IMR-90 (cell line): Measurements from ENCODE around the gene RRP8. TPM values are rescaled to one million over a fixed set of nuclear protein-coding genes. Genes with fewer than 3 reads are reported as not detected.

ENCODE experiments used
- ATAC-seq: fragments of 200-7000 bp; cut with Tn5 transposase; 2 replicates; pipeline ENCODE4 v1.9.1; 2020; ENCODE audit warnings: low read depth, mild to moderate bottlenecking, moderate library complexity
- BruUV-seq: library from RNA; stranded (reverse); fragments of 400-500 nt; replicated peaks from 2 replicates; lab custom pipeline; 2021; lab: Mats Ljungman, UMichigan
- CTCF ChIA-PET: fragments of 300-600 bp; formaldehyde crosslinking; extraction: SDS; loops from one replicate; lab custom pipeline; 2021; ENCODE audit warnings: antibody characterized with exemption; lab: Yijun Ruan, JAX
- POLR2A ChIA-PET: fragments of 300-600 bp; sonication (Branson Sonifier 250); formaldehyde crosslinking; loops from one replicate; lab custom pipeline; 2022; ENCODE audit warnings: antibody characterized with exemption; ENCODE audit not compliant: unreplicated experiment; lab: Charles Lee
- DNase-seq: peaks from one replicate; pipeline ENCODE4 v3.0.0; 2013
- H2AFZ ChIP-seq: replicated peaks from 2 replicates; pipeline ENCODE3; 2013; ENCODE audit warnings: low read length, mild to moderate bottlenecking; ENCODE audit not compliant: poor library complexity
- H2AK5ac ChIP-seq: 2 replicates; pipeline ENCODE4 v1.6.1; 2013; ENCODE audit warnings: low read depth, low read length, inconsistent platforms
- H2AK9ac ChIP-seq: replicated peaks from 2 replicates; pipeline ENCODE3; 2013; ENCODE audit warnings: mild to moderate bottlenecking, low read depth, low read length, moderate library complexity; ENCODE audit not compliant: poor library complexity
- H2BK120ac ChIP-seq: 2 replicates; pipeline ENCODE4 v1.6.1; 2013; ENCODE audit warnings: low read depth, low read length, inconsistent platforms
- H2BK15ac ChIP-seq: 3 replicates; pipeline ENCODE4 v1.6.1; 2013; ENCODE audit warnings: low read depth, low read length, inconsistent platforms
- H2BK20ac ChIP-seq: 2 replicates; pipeline ENCODE4 v1.6.1; 2013; ENCODE audit warnings: low read depth, mild to moderate bottlenecking, inconsistent platforms, low read length, moderate library complexity
- H2BK5ac ChIP-seq: 2 replicates; pipeline ENCODE4 v1.6.1; 2013; ENCODE audit warnings: mild to moderate bottlenecking, low read depth, low read length, inconsistent platforms; ENCODE audit not compliant: poor library complexity, severe bottlenecking
- H3K14ac ChIP-seq: replicated peaks from 2 replicates; pipeline ENCODE4 v1.6.1; 2013; ENCODE audit warnings: low read depth, low read length, inconsistent platforms
- H3K18ac ChIP-seq: 2 replicates; pipeline ENCODE4 v1.6.1; 2013; ENCODE audit warnings: low read depth, low read length, control low read depth
- H3K23ac ChIP-seq: 2 replicates; pipeline ENCODE4 v1.6.1; 2013; ENCODE audit warnings: low read depth, low read length, inconsistent platforms
- H3K27ac ChIP-seq: 2 replicates; pipeline ENCODE4 v1.5.1; 2013; ENCODE audit warnings: mild to moderate bottlenecking, control low read depth, low read length; ENCODE audit not compliant: insufficient read depth
- H3K27me3 ChIP-seq: 2 replicates; pipeline ENCODE4 v1.6.1; 2013; ENCODE audit warnings: low read length; ENCODE audit not compliant: control insufficient read depth, insufficient read depth
- H3K36me3 ChIP-seq: 2 replicates; pipeline ENCODE4 v1.6.1; 2013; ENCODE audit warnings: low read length, mixed read lengths; ENCODE audit not compliant: control insufficient read depth, insufficient read depth
- H3K4ac ChIP-seq: 2 replicates; pipeline ENCODE4 v1.6.1; 2013; ENCODE audit warnings: low read depth, low read length, inconsistent platforms
- H3K4me1 ChIP-seq: 2 replicates; pipeline ENCODE4 v1.6.1; 2013; ENCODE audit warnings: low read length, mixed read lengths; ENCODE audit not compliant: control insufficient read depth, insufficient read depth
- H3K4me2 ChIP-seq: 2 replicates; pipeline ENCODE4 v1.6.1; 2013; ENCODE audit warnings: low read depth, mild to moderate bottlenecking, control low read depth, low read length, moderate library complexity
- H3K4me3 ChIP-seq: 2 replicates; pipeline ENCODE4 v1.5.1; 2013; ENCODE audit warnings: low read depth, mild to moderate bottlenecking, control low read depth, low read length, moderate library complexity; ENCODE audit not compliant: insufficient read depth
- H3K56ac ChIP-seq: 2 replicates; pipeline ENCODE4 v1.6.1; 2013; ENCODE audit warnings: low read length, inconsistent platforms; ENCODE audit not compliant: insufficient read depth; ENCODE audit errors: extremely low read depth
- H3K79me1 ChIP-seq, 2 experiments: 2 replicates each; pipeline ENCODE4 v1.6.1; 2013; ENCODE audit warnings: low read length in 2 of 2, inconsistent platforms in 1 of 2, low read depth in 1 of 2
- H3K9ac ChIP-seq: 2 replicates; pipeline ENCODE4 v1.6.1; 2013; ENCODE audit warnings: low read depth, low read length, control low read depth
- H3K9me1 ChIP-seq: 2 replicates; pipeline ENCODE4 v1.6.1; 2013; ENCODE audit warnings: low read length, inconsistent platforms; ENCODE audit not compliant: insufficient read depth
- H3K9me3 ChIP-seq: 2 replicates; pipeline ENCODE4 v1.6.1; 2013; ENCODE audit warnings: low read length; ENCODE audit not compliant: control insufficient read depth, insufficient read depth
- H4K20me1 ChIP-seq: 2 replicates; pipeline ENCODE4 v1.6.1; 2013; ENCODE audit warnings: low read length, inconsistent platforms; ENCODE audit not compliant: insufficient read depth
- H4K5ac ChIP-seq: 2 replicates; pipeline ENCODE4 v1.6.1; 2013; ENCODE audit warnings: mild to moderate bottlenecking, low read depth, low read length, control low read depth
- H4K8ac ChIP-seq, 2 experiments: 2 replicates each; pipeline ENCODE4 v1.6.1; 2013; ENCODE audit warnings: low read depth in 2 of 2, low read length in 2 of 2, control low read depth in 1 of 2, inconsistent platforms in 1 of 2
- H4K91ac ChIP-seq: 2 replicates; pipeline ENCODE4 v1.6.1; 2013; ENCODE audit warnings: low read depth, low read length, inconsistent platforms; ENCODE audit not compliant: insufficient read depth
- BHLHE40 ChIP-seq: fragments of 150-350 bp; IDR thresholded peaks from 2 replicates; pipeline ENCODE4 v1.6.1; 2016; ENCODE audit warnings: mild to moderate bottlenecking, low read depth, low read length
- CEBPB ChIP-seq: IDR thresholded peaks from 2 replicates; pipeline ENCODE4 v1.6.1; 2012; ENCODE audit warnings: low read depth, low read length, improper control_type of control experiment
- CHD1 ChIP-seq: IDR thresholded peaks from 2 replicates; pipeline ENCODE4 v1.6.1; 2012; ENCODE audit warnings: low read depth, low read length, improper control_type of control experiment
- FOS ChIP-seq: fragments of 150-350 bp; IDR thresholded peaks from 2 replicates; pipeline ENCODE4 v1.6.1; 2016; ENCODE audit warnings: low read depth, low read length
- MAFK ChIP-seq: IDR thresholded peaks from 2 replicates; pipeline ENCODE4 v1.6.1; 2012; ENCODE audit warnings: low read depth, low read length, improper control_type of control experiment
- MAZ ChIP-seq: IDR thresholded peaks from 2 replicates; pipeline ENCODE4 v1.6.1; 2012; ENCODE audit warnings: low read depth, mild to moderate bottlenecking, low read length, improper control_type of control experiment, moderate library complexity, borderline replicate concordance
- MXI1 ChIP-seq: IDR thresholded peaks from 2 replicates; pipeline ENCODE4 v1.6.1; 2012; ENCODE audit warnings: low read depth, mild to moderate bottlenecking, low read length, moderate library complexity, borderline replicate concordance
- NFE2L2 ChIP-seq: fragments of 150-350 bp; IDR thresholded peaks from 2 replicates; pipeline ENCODE4 v1.6.1; 2016; ENCODE audit warnings: low read depth, mild to moderate bottlenecking, low read length
- POLR2A ChIP-seq: IDR thresholded peaks from 2 replicates; pipeline ENCODE4 v1.6.1; 2012; ENCODE audit warnings: mild to moderate bottlenecking, low read depth, low read length
- RAD21 ChIP-seq: IDR thresholded peaks from 2 replicates; pipeline ENCODE4 v1.6.1; 2012; ENCODE audit warnings: low read length, improper control_type of control experiment
- RCOR1 ChIP-seq: IDR thresholded peaks from 2 replicates; pipeline ENCODE4 v1.6.1; 2012; ENCODE audit warnings: mild to moderate bottlenecking, low read length, improper control_type of control experiment; ENCODE audit not compliant: insufficient replicate concordance
- RFX5 ChIP-seq: IDR thresholded peaks from 2 replicates; pipeline ENCODE4 v1.8.0; 2012; ENCODE audit warnings: low read depth, mild to moderate bottlenecking, low read length, moderate library complexity
- SMC3 ChIP-seq: fragments of 150-350 bp; IDR thresholded peaks from 2 replicates; pipeline ENCODE4 v1.6.1; 2016; ENCODE audit warnings: low read depth, mild to moderate bottlenecking, antibody characterized with exemption, low read length, moderate library complexity
- WGBS, 2 experiments: methylation state at CpG; one replicate each; pipeline versions ENCODE4 v1.1.5 to v1.1.7; 2013; ENCODE audit warnings: missing lambda C conversion rate in 2 of 2; ENCODE audit not compliant: insufficient read length in 1 of 2; ENCODE audit errors: extremely low coverage in 2 of 2; 5-methylcytosine and 5-hydroxymethylcytosine counted together
- dilution Hi-C: fragments of 300-500 bp; cut with HindIII; formaldehyde crosslinking; loops from one replicate; pipeline ENCODE4 v1.14.3; 2018; ENCODE audit warnings: low sequenced_read_pairs; ENCODE audit not compliant: unreplicated experiment
- in situ Hi-C: fragments of 300-500 bp; cut with MboI; formaldehyde crosslinking; loops from 3 replicates; pipeline ENCODE4 v1.14.3; 2019; ENCODE audit warnings: low sequenced_read_pairs, inconsistent platforms, mixed read lengths
- intact Hi-C: fragments of 100-400 bp; cut with micrococcal nuclease; formaldehyde crosslinking; loops from 2 replicates; pipeline ENCODE4 v1.10.0; 2022
- polyA plus RNA-seq, 3 experiments: library from polyadenylated mRNA; depleted of rRNA; stranded (reverse); fragments of >200 nt; gene quantifications; 2 replicates each; pipeline ENCODE4 v1.2.3, GENCODE V29; 2012; ENCODE audit warnings: low replicate concordance in 1 of 3
- total RNA-seq: library from RNA; depleted of rRNA; stranded (reverse); fragments of >200 nt; gene quantifications from 2 replicates; pipeline ENCODE4 v1.2.3, GENCODE V29; 2012
- TF ChIP-seq, protein P1 (sequence below): conservative IDR thresholded peaks from 2 replicates; pipeline ENCODE4 v1.5.1; 2012; ENCODE audit warnings: mild to moderate bottlenecking, low read depth, low read length, improper control_type of control experiment
- TF ChIP-seq, protein P2 (sequence below): fragments of 150-350 bp; IDR thresholded peaks from 2 replicates; pipeline ENCODE4 v1.6.1; 2017; ENCODE audit warnings: mild to moderate bottlenecking, antibody characterized with exemption, low read length, low read depth
- TF ChIP-seq, protein P3 (sequence below): fragments of 150-350 bp; IDR thresholded peaks from 2 replicates; pipeline ENCODE4 v1.6.1; 2016; ENCODE audit warnings: low read depth, mild to moderate bottlenecking, low read length, moderate library complexity, borderline replicate concordance

The RRP8 gene
- total and polyA plus RNA-seq, 2 of the 4 experiments (the other 2 are of a cell fraction): 10.8 to 11.5 TPM

DNA sequence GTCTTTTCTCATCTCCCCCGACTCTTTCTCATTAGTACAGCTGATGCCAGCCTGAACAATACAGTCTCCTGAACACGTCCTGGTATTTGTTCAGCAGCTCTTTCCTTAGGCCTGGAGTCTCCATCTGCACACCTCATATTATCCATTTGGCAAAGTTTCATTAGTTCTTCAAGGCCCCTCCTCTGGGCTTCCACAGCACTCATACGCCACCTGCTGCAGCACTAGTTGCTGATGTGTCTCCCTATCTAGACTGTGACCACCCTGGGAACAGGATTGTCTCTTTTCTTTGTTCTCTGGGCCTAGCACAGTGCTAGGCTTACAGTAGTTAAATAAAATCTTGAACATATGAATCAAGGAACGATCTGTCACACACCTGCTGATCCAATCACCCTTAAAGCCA, 35.0 kb upstream of the RRP8 start:
- CTCF ChIA-PET: interaction anchor here (1.1 kb wide), 1 partner anchor 45 kb away, joined by 3 read pairs; the partner anchor contains the start of gene MRPL17
- Histone ChIP-seq H4K8ac (no peak overlapping the region), H3K4ac (peak overlapping the region; percentile 24), H3K18ac (no peak overlapping the region), H2BK120ac (no peak overlapping the region), H3K14ac (no peak overlapping the region), H2AFZ (no peak overlapping the region), H2AK9ac (no peak overlapping the region), H3K4me1 (peaks cover 10% of the 10 kb centered on the region), H4K20me1 (peaks cover 4% of the 10 kb centered on the region; the same call in 1 of the 2 replicates), H2BK5ac (no peak overlapping the region), H3K56ac (no peak overlapping the region), H3K27ac (no peak overlapping the region), H3K79me1 (peaks cover 0 to 3% of the 10 kb centered on the region in 2 experiments; a peak in 2 of 4 replicates), H3K9me1 (no peaks in the 10 kb centered on the region; the same call in 1 of the 2 replicates), H3K9ac (no peak overlapping the region), H2AK5ac (no peak overlapping the region), H3K4me2 (no peak overlapping the region), H2BK15ac (no peak overlapping the region), H3K9me3 (no peaks in the 10 kb centered on the region), H4K5ac (no peak overlapping the region), H3K23ac (no peak overlapping the region), H4K91ac (no peak overlapping the region), H3K27me3 (no peaks in the 10 kb centered on the region), H3K4me3 (no peak overlapping the region), H2BK20ac (no peak overlapping the region; the same call in 1 of the 2 replicates), H3K36me3 (peaks cover 25% of the 10 kb centered on the region)
- 88% methylated on average over 2 of the region's 4 CpGs; no CpG with 5 or more reads in 1 of the 2 experiments for WGBS, 2 experiments
- ATAC-seq (no peak), DNase-seq (no peak)
- TF ChIP-seq MXI1 (no peak), MAZ (no peak), SMC3 (no peak), CHD1 (no peak), RFX5 (no peak), POLR2A (no peak), NFE2L2 (no peak), BHLHE40 (no peak), CEBPB (no peak), MAFK (no peak), FOS (no peak), RAD21 (no peak), RCOR1 (no peak)
- TF ChIP-seq, protein P1, sequence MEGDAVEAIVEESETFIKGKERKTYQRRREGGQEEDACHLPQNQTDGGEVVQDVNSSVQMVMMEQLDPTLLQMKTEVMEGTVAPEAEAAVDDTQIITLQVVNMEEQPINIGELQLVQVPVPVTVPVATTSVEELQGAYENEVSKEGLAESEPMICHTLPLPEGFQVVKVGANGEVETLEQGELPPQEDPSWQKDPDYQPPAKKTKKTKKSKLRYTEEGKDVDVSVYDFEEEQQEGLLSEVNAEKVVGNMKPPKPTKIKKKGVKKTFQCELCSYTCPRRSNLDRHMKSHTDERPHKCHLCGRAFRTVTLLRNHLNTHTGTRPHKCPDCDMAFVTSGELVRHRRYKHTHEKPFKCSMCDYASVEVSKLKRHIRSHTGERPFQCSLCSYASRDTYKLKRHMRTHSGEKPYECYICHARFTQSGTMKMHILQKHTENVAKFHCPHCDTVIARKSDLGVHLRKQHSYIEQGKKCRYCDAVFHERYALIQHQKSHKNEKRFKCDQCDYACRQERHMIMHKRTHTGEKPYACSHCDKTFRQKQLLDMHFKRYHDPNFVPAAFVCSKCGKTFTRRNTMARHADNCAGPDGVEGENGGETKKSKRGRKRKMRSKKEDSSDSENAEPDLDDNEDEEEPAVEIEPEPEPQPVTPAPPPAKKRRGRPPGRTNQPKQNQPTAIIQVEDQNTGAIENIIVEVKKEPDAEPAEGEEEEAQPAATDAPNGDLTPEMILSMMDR: no peak
- TF ChIP-seq, protein P2, sequence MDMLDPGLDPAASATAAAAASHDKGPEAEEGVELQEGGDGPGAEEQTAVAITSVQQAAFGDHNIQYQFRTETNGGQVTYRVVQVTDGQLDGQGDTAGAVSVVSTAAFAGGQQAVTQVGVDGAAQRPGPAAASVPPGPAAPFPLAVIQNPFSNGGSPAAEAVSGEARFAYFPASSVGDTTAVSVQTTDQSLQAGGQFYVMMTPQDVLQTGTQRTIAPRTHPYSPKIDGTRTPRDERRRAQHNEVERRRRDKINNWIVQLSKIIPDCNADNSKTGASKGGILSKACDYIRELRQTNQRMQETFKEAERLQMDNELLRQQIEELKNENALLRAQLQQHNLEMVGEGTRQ: no peak
- TF ChIP-seq, protein P3, sequence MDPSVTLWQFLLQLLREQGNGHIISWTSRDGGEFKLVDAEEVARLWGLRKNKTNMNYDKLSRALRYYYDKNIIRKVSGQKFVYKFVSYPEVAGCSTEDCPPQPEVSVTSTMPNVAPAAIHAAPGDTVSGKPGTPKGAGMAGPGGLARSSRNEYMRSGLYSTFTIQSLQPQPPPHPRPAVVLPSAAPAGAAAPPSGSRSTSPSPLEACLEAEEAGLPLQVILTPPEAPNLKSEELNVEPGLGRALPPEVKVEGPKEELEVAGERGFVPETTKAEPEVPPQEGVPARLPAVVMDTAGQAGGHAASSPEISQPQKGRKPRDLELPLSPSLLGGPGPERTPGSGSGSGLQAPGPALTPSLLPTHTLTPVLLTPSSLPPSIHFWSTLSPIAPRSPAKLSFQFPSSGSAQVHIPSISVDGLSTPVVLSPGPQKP: no peak
- BruUV-seq: no TSS peak
- dilution Hi-C loops (no loop called here), in situ Hi-C loops (no loop called here), intact Hi-C loops (no loop called here)
- POLR2A ChIA-PET: no interaction called here
